AG04449 (cell line): ENCODE data around the gene CDH3.

Source experiments
- CTCF ChIA-PET: fragments of 350-600 bp; formaldehyde crosslinking; extraction: SDS; loops from one replicate; lab custom pipeline; 2021; ENCODE audit warnings: antibody characterized with exemption; lab: Yijun Ruan, JAX
- POLR2A ChIA-PET: fragments of 400-600, 350-600 bp; formaldehyde crosslinking; extraction: SDS; loops from one replicate; lab custom pipeline; 2020; ENCODE audit warnings: antibody characterized with exemption, inconsistent platforms; lab: Yijun Ruan, JAX
- DNase-seq: peaks from one replicate; pipeline ENCODE4 v3.0.0-alpha.2; 2010; ENCODE audit warnings: low read depth, low spot score
- H3K4me3 ChIP-seq: 2 replicates; pipeline ENCODE4 v1.5.1; 2011; ENCODE audit warnings: low read depth, mild to moderate bottlenecking, control low read depth, low read length
- TF ChIP-seq, protein P1 (sequence below): IDR thresholded peaks from one replicate; pipeline ENCODE4 v1.5.1; 2011; ENCODE audit warnings: mild to moderate bottlenecking, moderate library complexity, low read length, control low read depth, inconsistent platforms; ENCODE audit not compliant: insufficient read depth; ENCODE audit errors: missing control alignments

Gene CDH3

DNA sequence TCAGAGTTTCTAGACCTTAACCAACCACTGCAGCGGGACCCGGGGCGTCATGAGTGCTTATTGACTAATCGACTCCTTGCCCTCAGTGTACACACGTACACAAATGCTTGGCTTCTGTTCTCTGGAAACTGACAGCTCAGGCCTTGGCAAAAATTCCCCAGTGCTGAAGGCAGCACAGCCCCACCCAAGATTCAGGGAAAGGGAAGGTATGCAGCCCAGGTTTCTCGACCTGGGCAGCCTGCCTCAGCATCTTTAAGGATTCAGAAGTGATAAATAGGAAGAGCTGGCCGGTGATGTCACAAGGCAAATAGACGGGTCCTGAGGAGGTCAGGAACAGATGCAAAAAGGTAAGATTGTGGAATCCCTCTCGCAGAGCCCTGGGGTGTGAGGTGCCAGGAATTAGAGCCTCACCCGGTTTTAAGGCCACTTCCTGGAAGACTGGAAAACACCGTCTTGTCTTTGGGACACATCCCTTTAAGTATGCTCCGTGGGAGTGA, 9.0 kb upstream of the CDH3 start:
- H3K4me3 ChIP-seq: no peak overlapping the region
- TF ChIP-seq, protein P1, sequence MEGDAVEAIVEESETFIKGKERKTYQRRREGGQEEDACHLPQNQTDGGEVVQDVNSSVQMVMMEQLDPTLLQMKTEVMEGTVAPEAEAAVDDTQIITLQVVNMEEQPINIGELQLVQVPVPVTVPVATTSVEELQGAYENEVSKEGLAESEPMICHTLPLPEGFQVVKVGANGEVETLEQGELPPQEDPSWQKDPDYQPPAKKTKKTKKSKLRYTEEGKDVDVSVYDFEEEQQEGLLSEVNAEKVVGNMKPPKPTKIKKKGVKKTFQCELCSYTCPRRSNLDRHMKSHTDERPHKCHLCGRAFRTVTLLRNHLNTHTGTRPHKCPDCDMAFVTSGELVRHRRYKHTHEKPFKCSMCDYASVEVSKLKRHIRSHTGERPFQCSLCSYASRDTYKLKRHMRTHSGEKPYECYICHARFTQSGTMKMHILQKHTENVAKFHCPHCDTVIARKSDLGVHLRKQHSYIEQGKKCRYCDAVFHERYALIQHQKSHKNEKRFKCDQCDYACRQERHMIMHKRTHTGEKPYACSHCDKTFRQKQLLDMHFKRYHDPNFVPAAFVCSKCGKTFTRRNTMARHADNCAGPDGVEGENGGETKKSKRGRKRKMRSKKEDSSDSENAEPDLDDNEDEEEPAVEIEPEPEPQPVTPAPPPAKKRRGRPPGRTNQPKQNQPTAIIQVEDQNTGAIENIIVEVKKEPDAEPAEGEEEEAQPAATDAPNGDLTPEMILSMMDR: no peak
- ChIA-PET CTCF (interaction anchor here (2.0 kb wide), 1 partner anchor 46 kb away, joined by 7 read pairs; no protein-coding TSS in a partner anchor), POLR2A (interaction anchor here (0.6 kb wide), 1 partner anchor 93 kb away, joined by 3 read pairs; no protein-coding TSS in a partner anchor)
- no peak for DNase-seq

DNA sequence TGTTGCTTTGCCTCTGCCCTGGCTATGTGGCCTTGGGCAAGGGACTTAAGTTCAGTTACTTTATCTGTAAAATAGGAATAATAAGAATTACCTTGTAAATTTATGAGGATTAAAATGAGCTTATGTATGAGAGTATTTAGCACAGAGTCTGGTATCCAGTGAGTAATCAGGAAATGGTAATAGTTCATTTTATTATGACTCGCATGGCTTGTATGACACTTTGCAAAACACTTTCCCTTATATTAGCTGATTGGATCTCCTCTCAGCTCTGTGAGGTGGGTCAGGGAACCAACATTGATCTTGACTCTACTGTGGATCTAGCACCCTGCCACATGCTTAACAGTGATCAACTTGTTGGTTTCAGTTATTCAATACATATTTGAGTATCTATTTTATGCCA, 8.3 kb upstream of the CDH3 start:
- TF ChIP-seq, protein P1: no peak
- POLR2A ChIA-PET: no interaction called here
- CTCF ChIA-PET: interaction anchor here (2.0 kb wide), 1 partner anchor 47 kb away, joined by 7 read pairs; no protein-coding TSS in a partner anchor
- no peak overlapping the region for H3K4me3 ChIP-seq
- DNase-seq: no peak

DNA sequence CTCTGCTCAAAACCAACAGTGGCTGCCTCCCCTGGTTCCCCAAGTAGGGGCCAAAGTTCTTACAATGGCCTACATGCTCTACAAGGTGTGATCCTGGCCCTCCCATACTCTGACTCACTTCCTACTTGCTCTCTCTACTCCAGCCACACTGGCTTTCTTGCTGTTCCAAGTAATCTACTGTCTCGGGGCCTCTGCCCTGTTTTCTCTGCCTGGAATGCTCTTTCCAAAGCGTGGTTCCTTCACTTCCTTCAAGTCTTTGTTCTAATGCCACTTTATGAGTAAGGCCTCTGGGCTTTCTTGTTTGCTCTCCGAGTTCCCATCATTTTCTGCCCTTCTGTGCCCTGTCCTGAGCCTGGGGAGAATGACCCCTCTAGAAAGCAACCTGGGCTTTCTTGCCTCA, 4.1 kb upstream of the CDH3 start:
- ChIA-PET CTCF (no interaction called here), POLR2A (no interaction called here)
- no peak overlapping the region for H3K4me3 ChIP-seq
- DNase-seq: no peak
- TF ChIP-seq, protein P1: no peak

DNA sequence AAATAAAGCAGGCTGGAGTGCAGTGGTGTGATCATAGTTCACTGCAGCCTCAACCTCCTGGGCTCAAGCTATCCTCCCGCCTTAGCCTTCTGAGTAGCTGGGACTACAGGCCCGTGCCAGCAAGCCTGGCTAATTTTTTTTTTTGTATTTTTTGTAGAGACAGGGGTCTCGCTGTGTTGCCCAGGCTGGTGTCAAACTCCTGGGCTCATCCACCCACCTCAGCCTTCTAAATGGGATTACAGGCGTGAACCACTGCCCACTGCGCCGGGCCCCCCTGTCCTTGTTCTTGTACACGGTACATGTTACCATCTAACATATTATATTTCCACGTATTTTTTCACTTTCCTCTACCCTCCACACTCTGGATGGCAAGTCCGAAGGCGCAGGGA, 3.1 kb upstream of the CDH3 start:
- POLR2A ChIA-PET: no interaction called here
- DNase-seq: no peak
- H3K4me3 ChIP-seq: no peak overlapping the region
- TF ChIP-seq, protein P1: no peak
- CTCF ChIA-PET: no interaction called here

DNA sequence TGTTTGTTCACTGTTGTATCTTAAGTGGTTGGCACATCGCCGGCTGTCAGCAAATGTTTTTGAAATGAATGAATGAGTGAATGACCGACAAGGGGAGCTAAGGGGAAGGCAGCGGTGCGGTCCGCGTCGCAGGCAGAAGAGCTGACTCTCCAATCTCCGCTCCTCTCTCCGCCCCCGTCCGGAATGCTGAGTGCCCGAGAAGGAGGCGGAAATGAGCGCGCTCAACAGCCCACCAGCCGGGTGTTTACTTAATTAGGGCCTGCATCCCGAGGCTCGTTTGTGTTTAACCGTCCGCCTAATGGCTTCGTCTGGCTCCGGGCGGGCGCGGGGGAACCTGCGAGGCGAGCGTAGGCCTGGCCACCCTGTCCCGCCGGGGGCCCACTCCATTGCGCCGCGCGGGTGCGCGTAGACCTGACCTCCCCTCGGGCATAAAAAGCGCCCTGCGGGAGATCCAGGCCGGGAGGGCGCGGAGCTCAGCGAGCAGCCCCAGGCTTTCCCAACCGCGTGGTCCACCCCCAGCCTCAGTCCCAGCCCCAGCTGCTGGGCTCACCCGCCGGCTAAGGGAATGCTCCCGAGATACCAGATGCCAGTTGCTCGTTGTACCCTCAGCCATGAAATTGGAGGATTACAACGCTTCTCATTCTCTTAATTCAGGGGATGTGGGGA, 2.5 kb upstream of the CDH3 start:
- peak overlapping the region; percentile 18; the same call in 1 of the 2 replicates for H3K4me3 ChIP-seq
- CTCF ChIA-PET: no interaction called here
- no peak for DNase-seq
- TF ChIP-seq, protein P1: no peak
- POLR2A ChIA-PET: no interaction called here

DNA sequence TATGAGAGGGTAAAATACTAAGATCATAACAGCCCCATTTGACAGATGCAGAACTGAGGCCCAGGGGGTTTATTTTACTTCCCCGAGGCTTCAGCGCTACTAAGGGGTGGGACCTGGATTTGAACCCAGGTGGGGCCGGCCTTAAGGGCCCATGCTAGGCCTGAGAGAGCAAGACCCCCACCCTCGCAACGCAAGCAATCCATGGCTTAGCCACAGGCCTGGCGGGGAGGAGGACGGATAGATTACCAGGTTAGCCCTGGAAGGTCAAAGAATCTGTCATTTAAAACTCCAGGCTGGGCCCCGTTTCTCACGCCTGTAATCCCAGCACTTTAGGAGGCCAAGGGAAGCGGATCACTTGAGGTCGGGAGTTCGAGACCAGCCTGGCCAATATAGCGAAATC, 1.9 kb upstream of the CDH3 start:
- H3K4me3 ChIP-seq: no peak overlapping the region
- ChIA-PET POLR2A (no interaction called here), CTCF (no interaction called here)
- TF ChIP-seq, protein P1: no peak
- no peak for DNase-seq
